Aorta (tissue), 5 donors: ENCODE results near the gene PLPP2. TPM values are rescaled to one million over a fixed set of nuclear protein-coding genes. Genes with fewer than 3 reads are reported as not detected.

Source experiments
- ATAC-seq: fragments of 200-7000 bp; cut with Tn5 transposase; one replicate; pipeline ENCODE4 v1.9.1; 2022; ENCODE audit warnings: moderate library complexity; ENCODE audit not compliant: low FRiP score
- DNase-seq, 2 donors: peaks; one replicate each; pipeline ENCODE4 v3.0.0-alpha.2; 2020
- H3K27ac ChIP-seq, 2 donors: one replicate each; pipeline ENCODE4 v1.5.1; 2013; ENCODE audit warnings: low read length in 2 of 2, mild to moderate bottlenecking in 2 of 2, moderate library complexity in 2 of 2, control low read depth in 1 of 2, inconsistent platforms in 1 of 2, low read depth in 1 of 2
- H3K27me3 ChIP-seq, 2 donors: one replicate each; pipeline ENCODE4 v1.6.1; 2013; ENCODE audit warnings: control low read depth in 1 of 2, low read length in 1 of 2, mild to moderate bottlenecking in 1 of 2, moderate library complexity in 1 of 2; ENCODE audit not compliant: insufficient read depth in 2 of 2, control insufficient read depth in 1 of 2
- H3K36me3 ChIP-seq, 2 donors: one replicate each; pipeline ENCODE4 v1.6.1; 2013; ENCODE audit warnings: control low read depth in 1 of 2, low read length in 1 of 2, mild to moderate bottlenecking in 1 of 2; ENCODE audit not compliant: insufficient read depth in 2 of 2, control insufficient read depth in 1 of 2
- H3K4me1 ChIP-seq, 2 donors: one replicate each; pipeline ENCODE4 v1.6.1; 2013; ENCODE audit warnings: low read length in 2 of 2, control low read depth in 1 of 2, mild to moderate bottlenecking in 1 of 2, moderate library complexity in 1 of 2; ENCODE audit not compliant: insufficient read depth in 2 of 2, control insufficient read depth in 1 of 2
- H3K4me3 ChIP-seq, 2 donors: one replicate each; pipeline ENCODE4 v1.5.1; 2013; ENCODE audit warnings: low read length in 2 of 2, control low read depth in 1 of 2, mild to moderate bottlenecking in 1 of 2
- H3K9me3 ChIP-seq: one replicate; pipeline ENCODE4 v1.6.1; 2013; ENCODE audit warnings: mild to moderate bottlenecking, low read length; ENCODE audit not compliant: control insufficient read depth
- WGBS, 2 donors: extraction: QIAGEN DNeasy Blood & Tissue Kit; methylation state at CpG; one replicate each; pipeline ENCODE4 v1.1.7; 2013; 5-methylcytosine and 5-hydroxymethylcytosine counted together
- intact Hi-C, 2 donors: fragments of 100-400 bp; cut with DNase I; formaldehyde crosslinking; loops; one replicate each; pipeline versions ENCODE4 v1.14.2 to v1.15.0; 2022
- long read RNA-seq, 2 donors: library from polyadenylated mRNA; unstranded; transcript quantifications; one replicate each; pipeline ENCODE4 v2.0.0, GENCODE V29; 2020 to 2021
- polyA plus RNA-seq, 2 donors: library from polyadenylated mRNA; stranded (reverse); fragments of 200-250 nt; gene quantifications; one replicate each; pipeline ENCODE4 v1.2.3, GENCODE V29; 2013
- total RNA-seq, 2 donors: library from RNA; stranded (reverse); fragmentation: NEBNext Ultra II Directional; extraction: Animal tissue kit (Norgen Biotek cat#: 25700); gene quantifications; one replicate each; pipeline ENCODE4 v1.2.1, GENCODE V29; 2021
- donor health status: healthy with polysubstance abuse.
- donor health status: Bipolar disorder and iron deficiency.
- donor health status: DM: no; HTN: no; CAD: no.
- donor health status: DM: no; HTN: no; CAD: no.
- donor health status: DM: yes; HTN: yes; CAD: no.

PLPP2 gene
- total RNA-seq (1 to 10 TPM; 3.1 to 4.2 TPM), polyA plus RNA-seq (1 to 10 TPM in 1 of 2 donors, under 1 TPM in 1; 0.51 to 6.5 TPM)
- long read RNA-seq, donor 1, transcript PLPP2-203 (6 exons, 1,383 nt): major isoform, 5 of 5 reads
- long read RNA-seq, donor 1, partial matches to known transcripts: 0 of 5 reads
- long read RNA-seq, donor 1, other reads (novel, unspliced or antisense): 0 of 5 reads
- long read RNA-seq, donor 2, partial matches to known transcripts: 0 of 1 reads
- long read RNA-seq, donor 2, other reads (novel, unspliced or antisense): 0 of 1 reads

DNA sequence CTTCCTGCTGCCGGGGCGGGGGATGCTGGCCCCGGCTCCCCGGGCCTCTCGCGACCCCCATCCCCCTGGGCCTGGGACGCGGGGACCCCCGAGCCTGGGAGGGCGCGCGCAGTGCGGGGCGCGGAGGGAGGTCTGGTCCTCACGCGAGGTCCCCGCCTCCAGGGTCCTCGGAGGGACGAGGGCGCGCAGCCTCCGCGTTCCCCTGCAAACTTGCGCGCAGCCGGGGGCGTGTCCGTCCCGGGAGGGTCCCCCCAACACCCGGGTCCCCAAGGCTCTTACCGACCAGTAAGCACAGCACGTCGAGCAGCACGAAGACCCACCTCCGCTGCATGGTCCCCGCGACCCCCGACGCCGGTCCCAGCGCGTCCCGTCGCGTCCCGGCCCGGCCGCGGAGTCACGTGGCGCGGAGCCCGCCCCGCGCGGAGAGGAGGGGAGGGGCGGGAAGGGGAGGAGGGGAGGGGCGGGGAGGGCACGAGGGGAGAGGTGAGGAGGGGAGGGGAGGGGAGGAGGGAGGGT, at the start of gene PLPP2:
Gene PLPP2 (minus strand): TSS at position 398 of the 516 bp plus-strand sequence. CDS start 67 bp downstream, at position 331.
- no peaks in the 10 kb centered on the region for H3K27me3 ChIP-seq
- DNase-seq: no peak
- H3K4me3 ChIP-seq: no peak within 1 kb of the TSS
- no peaks in the 10 kb centered on the region for H3K4me1 ChIP-seq
- intact Hi-C loops: no loop called here
- no peaks in the 10 kb centered on the region for H3K36me3 ChIP-seq
- H3K9me3 ChIP-seq: no peaks in the 10 kb centered on the region
- no peak for ATAC-seq
- H3K27ac ChIP-seq: no peak within 1 kb of the TSS
- 2 to 7% methylated on average over 24 to 57 of the region's 60 CpGs for WGBS, 2 donors

GRCh38 chr19:340620-341385, 49.6 kb upstream of the PLPP2 start:
- 80 to 82% methylated on average over 15 of the region's 15 CpGs for WGBS, 2 donors
- Histone ChIP-seq H3K27me3 (no peaks in the 10 kb centered on the region), H3K27ac (no peak overlapping the region), H3K36me3 (no peaks in the 10 kb centered on the region), H3K4me1 (no peaks in the 10 kb centered on the region), H3K9me3 (no peaks in the 10 kb centered on the region), H3K4me3 (no peak overlapping the region)
- DNase-seq: peak in 1 of 2 donors; percentile 57
- ATAC-seq: no peak
- intact Hi-C loops: loop anchor here in 1 of 2 donors (10.0 kb wide), 1 partner anchor 144 kb away; no protein-coding TSS in a partner anchor

GRCh38 chr19:339262-339887, 48.2 kb upstream of the PLPP2 start:
- Histone ChIP-seq H3K27ac (no peak overlapping the region), H3K4me3 (no peak overlapping the region), H3K4me1 (no peaks in the 10 kb centered on the region), H3K27me3 (no peaks in the 10 kb centered on the region), H3K9me3 (no peaks in the 10 kb centered on the region), H3K36me3 (no peaks in the 10 kb centered on the region)
- ATAC-seq: no peak
- intact Hi-C loops: no loop called here
- 91 to 96% methylated on average over 10 of the region's 10 CpGs for WGBS, 2 donors
- DNase-seq: no peak

DNA sequence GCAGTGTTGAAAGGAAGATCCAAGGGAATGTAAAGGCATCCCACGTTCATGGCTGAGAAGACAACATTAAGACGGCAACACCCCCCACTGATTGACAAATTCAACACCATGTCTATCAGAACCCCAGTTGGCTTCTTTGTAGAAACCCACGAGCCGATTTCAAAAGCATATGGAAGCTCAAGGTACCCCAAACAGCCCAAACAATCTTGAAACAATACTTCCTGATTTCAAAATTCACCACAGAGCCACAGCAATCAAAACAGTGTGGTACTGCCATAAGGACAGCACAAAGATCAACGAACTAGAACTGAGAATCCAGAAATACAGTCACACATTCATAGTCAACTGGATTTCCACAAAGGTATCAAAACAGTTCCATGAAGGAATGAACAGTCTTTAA, 47.2 kb upstream of the PLPP2 start:
- no peak overlapping the region for H3K27ac ChIP-seq
- no peak for ATAC-seq
- intact Hi-C loops: no loop called here

GRCh38 chr19:336067-336614, 44.9 kb upstream of the PLPP2 start:
- WGBS, 2 donors: 59 to 68% methylated on average over 20 of the region's 20 CpGs
- H3K9me3 ChIP-seq: no peaks in the 10 kb centered on the region
- H3K4me3 ChIP-seq: no peak overlapping the region
- intact Hi-C loops: no loop called here
- H3K36me3 ChIP-seq: no peaks in the 10 kb centered on the region
- H3K27ac ChIP-seq: no peak overlapping the region
- no peaks in the 10 kb centered on the region for H3K27me3 ChIP-seq
- H3K4me1 ChIP-seq: no peaks in the 10 kb centered on the region
- DNase-seq: peak in 1 of 2 donors; percentile 74
- ATAC-seq: peak; percentile 29

More for the DNA sequence above, 47.2 kb upstream of the PLPP2 start:
- no peaks in the 10 kb centered on the region for H3K4me1 ChIP-seq
- DNase-seq: no peak
- 89 to 94% methylated on average over 5 of the region's 5 CpGs for WGBS, 2 donors
- no peaks in the 10 kb centered on the region for H3K27me3 ChIP-seq
- no peaks in the 10 kb centered on the region for H3K9me3 ChIP-seq
- H3K4me3 ChIP-seq: no peak overlapping the region
- no peaks in the 10 kb centered on the region for H3K36me3 ChIP-seq

DNA sequence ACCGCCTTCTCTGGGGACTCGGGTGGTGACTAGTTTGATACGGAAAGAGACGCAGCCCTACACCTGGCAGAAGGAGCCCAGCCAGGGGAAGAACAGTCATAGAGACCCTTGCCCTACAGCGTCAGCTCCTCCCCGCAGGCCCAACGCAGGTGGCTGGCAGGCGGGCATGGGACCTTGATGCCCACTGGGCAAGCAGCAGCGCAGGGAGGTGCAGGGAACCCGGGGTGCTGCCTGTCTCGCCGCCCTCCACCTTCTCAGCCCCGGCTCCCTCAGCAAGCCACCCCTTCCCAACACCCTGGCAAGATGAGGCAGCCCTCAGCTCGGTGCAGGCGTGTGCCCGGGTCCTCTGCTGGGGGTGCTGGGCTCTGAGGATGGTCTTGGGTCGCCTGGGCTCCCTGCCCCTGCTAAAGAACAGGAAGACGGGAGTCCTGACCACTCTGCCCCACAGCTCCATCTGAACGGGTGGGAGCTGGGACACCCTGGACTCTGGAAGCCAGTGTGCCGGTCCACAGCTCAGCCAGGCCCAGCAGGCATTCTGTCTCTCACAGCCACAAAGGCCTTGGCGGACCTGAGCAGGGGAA, 44.4 kb upstream of the PLPP2 start:
- no peaks in the 10 kb centered on the region for H3K27me3 ChIP-seq
- 91 to 92% methylated on average over 21 of the region's 21 CpGs for WGBS, 2 donors
- DNase-seq (peak in 1 of 2 donors; percentile 64), ATAC-seq (peak; percentile 29)
- no peak overlapping the region for H3K27ac ChIP-seq
- intact Hi-C loops: no loop called here
- H3K4me1 ChIP-seq: no peaks in the 10 kb centered on the region
- H3K36me3 ChIP-seq: peaks cover 0 to 2% of the 10 kb centered on the region in 2 donors
- no peak overlapping the region for H3K4me3 ChIP-seq
- no peaks in the 10 kb centered on the region for H3K9me3 ChIP-seq

DNA sequence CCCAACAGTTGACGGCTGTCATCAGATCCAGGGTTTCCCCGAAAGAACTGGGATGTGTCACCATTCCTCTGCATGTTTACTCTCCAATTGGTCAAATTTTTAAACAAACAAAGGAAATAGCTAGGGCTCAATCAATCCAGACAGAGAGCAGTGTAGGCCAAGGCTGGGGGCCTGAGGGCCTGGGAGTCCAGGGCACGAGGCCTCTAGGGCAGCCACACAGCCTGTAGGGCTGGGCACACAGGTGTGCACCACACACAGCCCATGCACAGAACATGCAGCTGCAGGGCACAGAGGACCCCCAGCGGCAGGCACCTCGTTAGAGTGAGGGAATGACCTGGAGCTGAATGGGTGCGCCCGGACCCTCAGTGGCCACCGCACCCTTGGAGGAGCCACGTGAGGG, 43.9 kb upstream of the PLPP2 start:
- Histone ChIP-seq H3K4me1 (no peaks in the 10 kb centered on the region), H3K36me3 (peaks cover 0 to 3% of the 10 kb centered on the region in 2 donors), H3K4me3 (no peak overlapping the region), H3K27me3 (no peaks in the 10 kb centered on the region), H3K9me3 (no peaks in the 10 kb centered on the region), H3K27ac (no peak overlapping the region)
- intact Hi-C loops: no loop called here
- no peak for ATAC-seq
- 78 to 84% methylated on average over 9 of the region's 9 CpGs for WGBS, 2 donors
- no peak for DNase-seq
